Body of pancreas (tissue), 4 donors: ENCODE measurements around the gene TMSB4X.

Experiments
- POLR2A ChIP-seq, 3 donors: fragments of 450-650 bp; IDR thresholded peaks; one replicate each; pipeline ENCODE4 v1.6.1; 2016; ENCODE audit warnings: antibody characterized with exemption in 3 of 3, mild to moderate bottlenecking in 2 of 3
- TF ChIP-seq, protein P1 (sequence below), 7 experiments: fragments of 450-650 bp in 4 of 7; fragments of 200-600 bp in 3 of 7; sonication (generic) in 3 of 7; IDR thresholded peaks; one replicate each; pipeline ENCODE4 v1.5.1; 2016 to 2019; ENCODE audit warnings: antibody characterized with exemption in 7 of 7

- TF ChIP-seq POLR2A (IDR thresholded peaks at IDR 0.05): no peak
- TF ChIP-seq, protein P1, sequence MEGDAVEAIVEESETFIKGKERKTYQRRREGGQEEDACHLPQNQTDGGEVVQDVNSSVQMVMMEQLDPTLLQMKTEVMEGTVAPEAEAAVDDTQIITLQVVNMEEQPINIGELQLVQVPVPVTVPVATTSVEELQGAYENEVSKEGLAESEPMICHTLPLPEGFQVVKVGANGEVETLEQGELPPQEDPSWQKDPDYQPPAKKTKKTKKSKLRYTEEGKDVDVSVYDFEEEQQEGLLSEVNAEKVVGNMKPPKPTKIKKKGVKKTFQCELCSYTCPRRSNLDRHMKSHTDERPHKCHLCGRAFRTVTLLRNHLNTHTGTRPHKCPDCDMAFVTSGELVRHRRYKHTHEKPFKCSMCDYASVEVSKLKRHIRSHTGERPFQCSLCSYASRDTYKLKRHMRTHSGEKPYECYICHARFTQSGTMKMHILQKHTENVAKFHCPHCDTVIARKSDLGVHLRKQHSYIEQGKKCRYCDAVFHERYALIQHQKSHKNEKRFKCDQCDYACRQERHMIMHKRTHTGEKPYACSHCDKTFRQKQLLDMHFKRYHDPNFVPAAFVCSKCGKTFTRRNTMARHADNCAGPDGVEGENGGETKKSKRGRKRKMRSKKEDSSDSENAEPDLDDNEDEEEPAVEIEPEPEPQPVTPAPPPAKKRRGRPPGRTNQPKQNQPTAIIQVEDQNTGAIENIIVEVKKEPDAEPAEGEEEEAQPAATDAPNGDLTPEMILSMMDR (IDR thresholded peaks at IDR 0.05): no peak
Measured at GRCh38 chrX:12966151-12966550, 8.8 kb upstream of the TMSB4X start.
